Stimulated activated CD4-positive, alpha-beta T cell treated with anti-CD3 and anti-CD28 coated beads, TNF-alpha, amount 100 ng/mL, for 1 hour (primary cell): ENCODE results near the gene LONP2.

ENCODE experiments used
- DNase-seq, 3 donors: peaks; one replicate each; pipeline ENCODE4 v3.0.0-alpha.2; 2020; ENCODE audit warnings: low read depth in 3 of 3, low spot score in 1 of 3

LONP2 gene

GRCh38 chr16:48244080-48244862, at the start of gene LONP2:
Gene LONP2 (plus strand): TSS chr16:48244300. CDS start chr16:48244389, 89 bp downstream.
- peak; percentile 64 to 95 (median 79) for DNase-seq

GRCh38 chr16:48194828-48195556, 49.1 kb upstream of the LONP2 start:
- DNase-seq, result no peak

GRCh38 chr16:48197294-48197693, 46.8 kb upstream of the LONP2 start:
- no peak for DNase-seq

GRCh38 chr16:48201515-48202201, 42.4 kb upstream of the LONP2 start:
- no peak for DNase-seq

GRCh38 chr16:48203974-48204824, 39.9 kb upstream of the LONP2 start:
- no peak for DNase-seq

- DNase-seq, result no peak
Observed at GRCh38 chr16:48204825-48205151, 39.3 kb upstream of the LONP2 start.

GRCh38 chr16:48206594-48207242, 37.4 kb upstream of the LONP2 start:
- DNase-seq, result no peak

GRCh38 chr16:48210747-48211146, 33.4 kb upstream of the LONP2 start:
- no peak for DNase-seq

GRCh38 chr16:48212033-48212432, 32.1 kb upstream of the LONP2 start:
- DNase-seq, result no peak

- no peak for DNase-seq
Observed at GRCh38 chr16:48215738-48216137, 28.4 kb upstream of the LONP2 start.

- DNase-seq, result no peak
Observed at GRCh38 chr16:48217708-48218107, 26.4 kb upstream of the LONP2 start.

- no peak for DNase-seq
Observed at GRCh38 chr16:48218473-48218872, 25.6 kb upstream of the LONP2 start.

GRCh38 chr16:48220891-48221290, 23.2 kb upstream of the LONP2 start:
- no peak for DNase-seq

- DNase-seq, result no peak
Observed at GRCh38 chr16:48223490-48223889, 20.6 kb upstream of the LONP2 start.

GRCh38 chr16:48225456-48225855, 18.6 kb upstream of the LONP2 start:
- no peak for DNase-seq

GRCh38 chr16:48231727-48232492, 12.2 kb upstream of the LONP2 start:
- no peak for DNase-seq

- no peak for DNase-seq
Observed at GRCh38 chr16:48232493-48233040, 11.5 kb upstream of the LONP2 start.

- no peak for DNase-seq
Observed at GRCh38 chr16:48234630-48235029, 9.5 kb upstream of the LONP2 start.

GRCh38 chr16:48235058-48235555, 9.0 kb upstream of the LONP2 start:
- DNase-seq, result no peak
